ENCODE data around the gene ACOT8.
"Not testable (repeated sequence)": the region's sequence is repeated elsewhere in the genome, so short reads cannot be mapped to it uniquely, and the experiment has no call there.

Gene ACOT8

DNA sequence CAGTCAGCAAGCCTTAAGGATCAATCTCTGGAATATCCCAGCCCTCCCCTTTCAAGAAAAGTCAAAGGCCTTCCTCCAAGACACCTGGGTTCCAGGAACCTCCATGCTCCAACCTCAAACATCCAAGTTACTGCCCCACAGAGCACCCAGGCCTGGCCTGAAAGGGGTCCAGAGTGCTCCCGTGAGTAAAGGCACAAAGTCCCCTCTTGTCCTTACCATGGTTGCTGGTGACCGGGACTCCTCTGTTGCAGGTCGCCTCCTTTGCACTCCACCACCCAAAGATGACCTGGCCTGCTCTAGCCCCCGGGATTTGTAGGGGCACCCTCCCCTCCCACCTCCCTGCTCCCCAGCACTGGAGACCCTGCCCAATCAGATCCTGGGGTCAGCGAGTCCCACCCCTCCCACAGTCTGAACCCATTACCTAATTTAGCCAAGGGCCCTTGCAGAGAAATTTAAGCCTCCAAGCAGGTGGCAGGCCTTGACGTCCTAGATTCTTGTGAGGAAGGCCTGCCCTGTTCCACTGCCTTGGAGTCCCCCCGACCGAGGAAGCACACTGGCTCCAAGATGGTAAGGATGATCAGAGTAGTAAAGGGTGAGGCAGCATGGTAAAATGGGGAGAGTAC, 30.1 kb downstream of the ACOT8 start, which contains the start of gene TNNC2:
Gene TNNC2, minus strand, starts transcription at position 283 of the 623 bp plus-strand sequence. Its CDS starts 64 bp downstream, at position 219.
- no peak for DNase-seq (ENCODE audit: low read depth)

- no peak for DNase-seq (ENCODE audit: low read depth)
These were observed 30.7 kb downstream of the ACOT8 start for GRCh38 chr20:45826381-45827019.

DNA sequence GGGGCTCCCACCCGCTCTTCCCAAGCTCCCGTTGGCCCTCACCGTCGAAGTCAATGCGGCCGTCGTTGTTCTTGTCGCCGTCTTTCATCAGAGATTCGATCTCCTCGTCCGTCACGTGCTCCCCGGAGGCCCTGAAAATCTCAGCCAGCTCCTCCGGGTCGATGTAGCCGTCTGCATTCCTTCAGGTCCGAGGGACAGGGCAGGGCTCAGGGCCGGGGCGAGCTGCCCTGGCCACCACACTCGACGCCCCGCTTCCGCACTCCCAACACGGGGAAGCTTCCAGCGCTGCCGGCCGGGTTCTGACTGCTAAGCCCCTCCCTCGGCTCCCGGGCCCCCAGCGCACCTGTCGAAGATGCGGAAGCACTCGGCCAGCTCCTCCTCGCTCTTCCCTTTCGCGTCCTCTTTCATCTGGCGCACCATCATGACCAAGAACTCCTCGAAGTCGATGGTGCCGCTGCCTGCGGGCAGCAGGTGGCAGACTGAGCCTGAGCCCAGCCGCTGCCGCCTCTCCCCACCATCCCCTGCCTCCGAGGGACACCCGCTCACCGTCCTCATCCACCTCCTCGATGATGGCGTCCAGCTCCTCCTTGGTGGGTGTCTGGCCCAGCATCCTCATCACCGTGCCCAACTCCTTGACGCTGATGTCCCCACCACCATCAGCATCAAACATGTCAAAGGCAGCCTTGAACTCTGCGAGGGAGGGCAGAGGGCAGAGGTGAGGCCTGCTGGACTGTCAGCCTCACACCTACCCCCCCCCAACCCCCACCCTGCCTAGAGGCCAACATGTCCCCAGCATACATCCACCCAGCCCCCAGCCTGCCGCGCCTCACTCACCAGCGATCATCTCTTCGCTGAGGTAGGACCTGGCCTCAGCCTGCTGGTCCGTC, 33.0 kb downstream of the ACOT8 start:
- DNase-seq (ENCODE audit: low read depth), result peak; percentile 26

DNA sequence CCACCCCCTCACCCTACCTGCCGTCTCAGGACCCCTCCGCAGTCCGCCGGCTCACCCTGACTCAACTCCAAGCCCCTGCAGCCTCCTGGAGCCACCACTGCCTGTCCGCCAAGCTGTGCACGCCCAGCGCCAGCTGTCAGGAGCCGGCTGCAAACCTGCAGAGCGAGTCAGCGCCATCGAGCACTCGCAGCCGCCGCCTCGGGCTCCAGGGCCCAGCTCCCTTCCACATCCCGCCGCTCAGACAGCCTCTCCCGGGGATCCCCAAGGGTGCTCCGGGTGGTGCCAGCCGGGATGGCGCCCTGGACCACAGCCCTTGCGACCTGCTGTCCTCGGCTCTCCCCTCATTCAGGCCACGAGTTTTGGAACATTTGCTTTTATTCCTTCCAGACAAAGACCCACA, 34.3 kb downstream of the ACOT8 start:
- DNase-seq (ENCODE audit: low read depth), result no peak

DNA sequence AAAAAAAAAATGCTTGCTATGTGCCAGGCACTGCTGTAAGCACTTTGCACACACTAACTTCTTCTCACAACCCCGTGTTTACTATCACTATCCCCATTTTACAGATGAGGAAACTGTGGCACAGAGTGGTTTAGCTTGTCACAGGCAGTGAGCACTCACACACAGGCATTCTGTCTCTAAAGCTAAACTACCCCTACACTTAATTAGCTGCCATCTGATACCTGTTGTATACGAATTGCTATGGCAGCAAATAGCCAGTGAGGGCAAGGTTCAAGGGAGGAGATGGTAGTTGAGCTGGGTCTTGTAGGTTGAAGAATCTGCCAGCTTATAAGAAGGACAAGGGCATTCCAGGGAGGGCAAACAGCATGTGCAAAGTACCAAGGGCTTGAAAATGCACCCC, 35.2 kb downstream of the ACOT8 start:
- DNase-seq (ENCODE audit: low read depth), result no peak

- DNase-seq (ENCODE audit: low read depth), result no peak
These were observed 37.7 kb downstream of the ACOT8 start for GRCh38 chr20:45819466-45819865.

GRCh38 chr20:45818239-45818638, 39.0 kb downstream of the ACOT8 start:
- no peak for DNase-seq (ENCODE audit: low read depth)

- DNase-seq (ENCODE audit: low read depth), result no peak
These were observed 39.6 kb downstream of the ACOT8 start for GRCh38 chr20:45817376-45818194.

DNA sequence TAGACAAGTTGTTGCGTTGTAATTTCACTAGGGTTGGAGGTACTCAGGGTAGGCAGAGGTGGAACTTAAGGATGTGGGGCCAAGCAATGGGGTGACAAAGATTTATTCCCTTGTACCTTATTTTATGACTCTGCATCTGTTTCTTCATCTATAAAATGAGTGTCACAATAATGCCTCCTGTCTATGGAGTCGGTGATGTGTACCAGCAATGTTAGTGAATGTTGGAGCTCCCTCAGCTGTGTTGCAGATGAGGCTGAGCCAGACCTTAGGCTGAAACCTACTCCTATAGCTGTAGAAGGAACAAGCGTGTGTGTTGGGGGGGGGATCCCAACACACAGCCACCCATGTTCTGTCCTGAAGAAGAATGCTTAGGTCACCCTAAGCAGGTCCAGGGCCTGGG, 40.2 kb downstream of the ACOT8 start:
- no peak for DNase-seq (ENCODE audit: low read depth)

GRCh38 chr20:45814314-45814713, 42.9 kb downstream of the ACOT8 start:
- no peak for DNase-seq (ENCODE audit: low read depth)

DNA sequence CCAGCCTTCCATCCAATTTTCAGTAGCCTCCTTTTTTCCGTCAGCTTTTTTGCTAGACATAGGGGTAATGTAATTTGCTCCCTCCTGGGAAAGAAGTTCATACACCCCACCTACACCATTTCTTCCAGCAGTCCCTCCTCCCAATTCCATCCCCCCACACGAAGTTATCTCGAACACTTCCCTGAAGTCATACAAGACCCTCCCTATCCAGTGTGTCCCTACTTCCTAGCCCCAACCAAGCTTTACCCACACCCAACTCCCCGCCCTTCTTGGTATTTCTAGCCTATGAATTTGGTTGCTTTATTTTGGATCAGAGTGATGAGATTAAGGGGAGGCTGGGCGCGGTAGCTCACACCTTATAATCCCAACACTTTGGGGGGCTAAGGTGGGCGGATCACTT, 43.7 kb downstream of the ACOT8 start:
- no peak for DNase-seq (ENCODE audit: low read depth)

DNA sequence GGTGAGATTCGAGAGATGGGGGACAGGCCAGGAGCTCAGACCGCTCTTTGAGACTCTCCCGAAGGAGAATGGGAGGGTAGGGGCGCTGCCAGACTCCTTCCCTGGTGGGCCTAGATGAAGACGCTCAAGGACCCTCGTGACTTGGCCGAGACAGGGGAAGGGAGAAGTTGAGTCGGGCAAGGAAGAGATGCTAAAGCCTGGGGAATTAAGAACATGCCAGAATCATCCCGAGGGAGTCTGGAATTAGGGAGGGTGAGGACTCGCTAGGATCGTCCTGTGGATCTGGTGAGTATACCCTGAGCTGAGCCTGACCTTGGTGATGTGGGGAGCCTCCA, 44.2 kb downstream of the ACOT8 start:
- DNase-seq (ENCODE audit: low read depth), result no peak

DNA sequence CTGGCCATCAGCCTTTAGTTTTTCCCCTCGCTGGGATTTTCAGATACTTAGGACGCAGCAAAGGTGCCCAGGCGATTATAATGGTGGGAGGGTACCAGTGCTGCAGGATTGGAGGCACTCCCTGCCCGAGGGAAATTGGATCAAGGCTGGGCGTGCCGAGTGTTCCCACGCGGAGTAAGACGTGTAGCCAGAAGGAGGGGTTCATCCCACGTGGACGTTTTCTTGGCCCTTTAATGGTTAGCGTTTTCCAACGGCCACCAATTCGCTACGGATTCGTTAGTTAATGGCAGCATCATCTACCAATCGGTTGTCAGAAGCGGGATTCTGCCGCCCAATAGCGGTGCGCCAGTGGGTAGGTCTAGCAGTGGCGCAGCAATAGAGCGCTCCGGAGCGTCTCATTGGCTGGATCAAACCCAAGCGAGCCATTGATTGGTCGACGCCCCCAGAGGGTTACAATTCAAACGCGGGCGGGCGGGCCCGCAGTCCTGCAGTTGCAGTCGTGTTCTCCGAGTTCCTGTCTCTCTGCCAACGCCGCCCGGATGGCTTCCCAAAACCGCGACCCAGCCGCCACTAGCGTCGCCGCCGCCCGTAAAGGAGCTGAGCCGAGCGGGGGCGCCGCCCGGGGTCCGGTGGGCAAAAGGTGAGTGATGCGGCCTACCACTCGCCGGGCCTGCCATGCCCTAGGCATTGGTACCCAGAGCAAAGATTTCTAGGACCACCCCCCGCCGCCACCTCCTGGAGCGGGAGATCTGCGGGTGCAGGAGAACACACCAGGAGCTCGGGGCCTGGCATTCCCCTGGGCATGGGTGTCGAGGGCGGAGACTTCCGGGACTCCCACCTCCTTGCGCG, 44.8 kb downstream of the ACOT8 start, which contains the start of gene UBE2C:
Gene UBE2C, plus strand, starts transcription at position 488 of the 849 bp plus-strand sequence. Its CDS starts 52 bp downstream, at position 540.
- peak; percentile 88 for DNase-seq (ENCODE audit: low read depth)

DNA sequence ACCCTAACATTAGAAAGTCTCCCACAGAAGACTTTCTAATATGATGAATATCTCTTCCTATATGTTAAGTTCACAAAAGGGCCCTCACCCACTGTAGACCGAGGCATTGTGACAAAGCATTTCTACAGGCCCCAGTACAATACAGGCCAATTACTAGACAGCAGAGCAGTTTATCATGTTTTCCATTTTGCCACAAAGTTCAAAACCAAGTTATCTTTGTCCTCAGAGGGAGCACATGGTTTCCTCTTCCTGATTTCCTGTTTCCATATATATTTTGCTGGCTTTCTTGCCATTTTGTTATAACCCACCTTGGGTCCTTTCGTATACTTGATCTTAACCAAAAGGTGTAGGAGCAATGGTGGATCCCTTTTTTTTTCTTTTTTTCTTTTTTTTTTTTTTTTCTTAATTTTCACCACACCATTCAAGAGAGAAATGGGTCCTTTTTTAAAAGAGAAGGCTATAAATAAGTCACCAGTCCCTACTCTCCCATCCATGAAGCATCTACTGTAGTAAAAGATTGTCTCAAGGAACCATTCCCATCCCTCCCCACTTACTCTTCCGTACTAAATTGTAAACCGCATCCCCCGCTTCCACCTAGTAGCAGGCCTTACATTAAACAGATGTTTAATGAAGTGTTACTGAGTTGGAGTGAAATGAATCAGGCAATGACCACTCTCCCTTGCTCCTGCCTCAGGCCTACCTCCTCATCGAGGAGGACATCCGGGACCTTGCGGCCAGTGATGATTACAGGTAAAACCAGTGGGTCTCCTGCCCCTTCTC, 46.8 kb downstream of the ACOT8 start:
- DNase-seq (ENCODE audit: low read depth), result no peak

DNA sequence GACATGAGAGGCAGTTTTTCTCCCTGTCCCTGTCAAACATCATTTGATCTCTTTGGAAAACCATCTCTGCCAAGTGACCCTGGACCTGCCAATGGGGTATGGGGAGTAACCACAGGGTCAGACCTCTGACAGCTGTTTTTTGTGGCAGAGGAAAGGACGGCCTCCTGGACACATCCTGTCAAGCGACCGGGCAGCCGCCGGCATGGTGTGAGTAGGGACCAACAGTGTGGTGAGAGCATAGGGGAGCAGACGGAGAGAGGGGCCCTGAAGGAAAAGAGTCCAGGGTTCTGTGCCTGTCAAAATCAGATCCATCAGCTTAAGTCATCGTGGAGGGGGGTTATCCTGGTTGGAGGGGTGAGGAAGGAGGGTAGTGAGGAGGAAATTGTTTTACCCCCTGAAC, 55.3 kb downstream of the ACOT8 start:
- no peak for DNase-seq (ENCODE audit: low read depth)

DNA sequence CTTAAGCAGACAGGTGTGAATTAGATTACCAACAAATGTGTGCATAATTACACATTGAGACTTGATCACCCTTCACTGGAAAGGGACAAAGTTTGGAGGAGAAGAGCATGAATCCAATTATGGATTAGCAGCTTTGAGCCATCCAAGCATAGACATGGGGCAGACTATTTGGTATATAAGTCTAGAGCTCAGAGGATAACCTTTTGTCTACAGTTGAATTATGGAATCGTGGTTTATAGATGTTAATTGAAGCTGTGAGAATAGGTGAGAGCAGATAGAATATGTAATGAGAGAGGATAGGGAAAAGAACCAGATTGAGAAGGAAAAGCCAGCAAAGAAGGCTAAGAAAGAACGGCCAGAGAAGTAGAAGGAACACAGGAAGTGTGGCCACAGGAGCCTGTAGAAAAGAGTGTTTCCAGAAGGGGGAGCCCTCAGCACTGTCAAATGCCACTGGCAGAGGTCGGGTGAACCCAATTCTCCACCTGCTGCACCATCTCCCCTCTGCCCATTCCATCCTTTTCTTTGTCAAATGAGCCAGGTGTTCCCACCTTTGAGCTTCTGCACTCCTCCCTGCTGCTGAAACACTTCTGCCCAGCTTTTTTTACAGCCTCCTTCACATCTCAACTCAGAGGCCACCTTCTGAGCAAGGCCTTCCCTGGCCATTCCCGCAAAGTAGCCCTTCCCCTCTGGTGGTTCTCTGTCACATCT, 58.1 kb downstream of the ACOT8 start:
- DNase-seq (ENCODE audit: low read depth), result peak; percentile 22

DNA sequence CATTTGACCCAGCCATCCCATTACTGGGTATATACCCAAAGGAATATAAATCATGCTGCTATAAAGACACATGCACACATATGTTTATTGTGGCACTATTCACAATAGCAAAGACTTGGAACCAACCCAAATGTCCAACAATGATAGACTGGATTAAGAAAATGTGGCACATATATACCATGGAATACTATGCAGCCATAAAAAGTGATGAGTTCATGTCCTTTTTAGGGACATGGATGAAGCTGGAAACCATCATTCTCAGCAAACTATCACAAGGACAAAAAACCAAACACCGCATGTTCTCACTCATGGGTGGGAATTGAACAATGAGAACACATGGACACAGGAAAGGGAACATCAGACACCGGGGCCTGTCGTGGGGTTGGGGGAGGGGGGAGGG, 59.2 kb downstream of the ACOT8 start:
- not testable (repeated sequence) for DNase-seq (ENCODE audit: low read depth)

DNA sequence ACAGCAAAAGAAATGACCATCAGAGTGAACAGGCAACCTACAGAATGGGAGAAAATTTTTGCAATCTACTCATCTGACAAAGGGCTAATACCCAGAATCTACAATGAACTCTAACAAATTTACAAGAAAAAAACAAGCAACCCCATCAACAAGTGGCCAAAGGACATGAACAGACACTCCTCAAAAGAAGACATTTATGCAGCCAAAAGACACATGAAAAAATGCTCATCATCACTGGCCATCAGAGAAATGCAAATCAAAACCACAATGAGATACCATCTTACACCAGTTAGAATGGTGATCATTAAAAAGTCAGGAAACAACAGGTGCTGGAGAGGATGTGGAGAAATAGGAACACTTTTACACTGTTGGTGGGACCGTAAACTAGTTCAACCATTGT, 59.7 kb downstream of the ACOT8 start:
- DNase-seq (ENCODE audit: low read depth), result not testable (repeated sequence)

DNA sequence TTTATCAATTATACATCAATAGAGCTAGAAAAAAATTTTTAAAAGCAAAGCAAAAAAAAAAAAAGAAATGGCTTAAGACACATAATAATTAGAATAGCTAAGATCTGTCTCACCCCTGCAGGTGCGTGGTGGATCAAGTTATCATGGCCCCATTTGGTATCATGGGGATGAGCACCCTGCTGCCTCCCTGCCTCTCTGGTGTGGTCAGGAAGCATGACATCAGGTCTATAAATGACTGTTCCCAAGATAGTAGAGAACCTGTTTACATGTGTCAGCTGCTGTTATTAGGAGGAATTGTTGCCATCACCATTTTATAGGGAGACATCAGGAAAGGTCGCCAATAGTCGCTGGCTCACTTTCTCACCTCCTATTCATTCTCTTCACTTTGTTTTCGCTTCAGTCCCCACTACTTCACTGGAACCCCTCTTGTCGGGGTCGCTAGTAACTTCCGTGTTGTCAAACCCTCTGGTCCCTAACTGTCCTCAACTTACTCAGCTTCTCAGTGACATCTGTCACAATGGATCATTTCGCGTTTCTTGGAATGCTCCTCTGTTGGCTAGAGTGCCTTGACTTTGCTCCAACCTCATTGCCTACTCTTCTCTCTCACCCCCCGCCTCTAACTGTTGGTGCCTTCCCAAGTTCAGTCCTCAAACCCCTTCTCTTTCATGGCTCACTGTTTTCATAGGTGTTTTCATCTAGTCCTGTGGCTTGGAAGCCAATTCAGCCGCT, 60.7 kb downstream of the ACOT8 start:
- no peak for DNase-seq (ENCODE audit: low read depth)
